ENCODE measurements around the gene HERC2. TPM values are rescaled to one million over a fixed set of nuclear protein-coding genes. Genes with fewer than 3 reads are reported as not detected.
"Not testable (repeated sequence)": the region's sequence is repeated elsewhere in the genome, so short reads cannot be mapped to it uniquely, and the experiment has no call there.

Gene HERC2
- polyA plus RNA-seq, 2 donors, result 19.4 to 28.2 TPM

DNA sequence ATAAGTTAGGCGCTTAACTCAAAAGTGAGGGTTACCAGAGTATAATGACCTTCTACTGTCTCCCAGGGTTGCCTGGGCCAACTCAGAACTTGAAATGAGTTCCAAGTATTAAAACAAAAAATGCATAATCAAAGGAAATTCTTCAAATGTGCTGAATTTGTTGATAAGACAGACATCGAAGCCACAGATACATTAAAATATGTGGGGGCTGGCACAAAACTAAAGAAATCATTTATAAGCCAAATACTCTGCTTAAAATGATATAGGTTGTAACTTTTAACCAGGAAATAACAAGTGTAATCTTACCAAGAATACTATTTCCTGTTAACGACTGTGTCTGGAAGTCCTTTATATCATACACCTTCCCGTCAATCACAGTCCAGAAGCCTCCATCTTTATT, 83.7 kb downstream of the HERC2 start:
- 83% methylated on average over 4 of the region's 4 CpGs for WGBS, 2 donors
- H3K4me1 ChIP-seq (ENCODE audit: control insufficient read depth in 2 of 2, insufficient read depth in 2 of 2, low read length in 1 of 2); H3K4me3 ChIP-seq (ENCODE audit: low read depth in 1 of 2, low read length in 2 of 2); H3K36me3 ChIP-seq (ENCODE audit: control insufficient read depth in 2 of 2, insufficient read depth in 2 of 2, low read length in 1 of 2); H3K9me3 ChIP-seq (ENCODE audit: control insufficient read depth in 2 of 2, insufficient read depth in 1 of 2, low read depth in 1 of 2, low read length in 1 of 2); H3K27me3 ChIP-seq (ENCODE audit: control insufficient read depth in 1 of 2, insufficient read depth in 2 of 2, low read length in 2 of 2); H3K27ac ChIP-seq (ENCODE audit: low read depth in 2 of 2, low read length in 1 of 2): not testable (repeated sequence)

- H3K27me3 ChIP-seq (ENCODE audit: control insufficient read depth in 1 of 2, insufficient read depth in 2 of 2, low read length in 2 of 2); H3K4me1 ChIP-seq (ENCODE audit: control insufficient read depth in 2 of 2, insufficient read depth in 2 of 2, low read length in 1 of 2); H3K27ac ChIP-seq (ENCODE audit: low read depth in 2 of 2, low read length in 1 of 2); H3K4me3 ChIP-seq (ENCODE audit: low read depth in 1 of 2, low read length in 2 of 2); H3K36me3 ChIP-seq (ENCODE audit: control insufficient read depth in 2 of 2, insufficient read depth in 2 of 2, low read length in 1 of 2); H3K9me3 ChIP-seq (ENCODE audit: control insufficient read depth in 2 of 2, insufficient read depth in 1 of 2, low read depth in 1 of 2, low read length in 1 of 2): not testable (repeated sequence)
- 85% methylated on average over 6 of the region's 6 CpGs for WGBS, 2 donors
These were observed 90.2 kb downstream of the HERC2 start for GRCh38 chr15:28231743-28232142.

DNA sequence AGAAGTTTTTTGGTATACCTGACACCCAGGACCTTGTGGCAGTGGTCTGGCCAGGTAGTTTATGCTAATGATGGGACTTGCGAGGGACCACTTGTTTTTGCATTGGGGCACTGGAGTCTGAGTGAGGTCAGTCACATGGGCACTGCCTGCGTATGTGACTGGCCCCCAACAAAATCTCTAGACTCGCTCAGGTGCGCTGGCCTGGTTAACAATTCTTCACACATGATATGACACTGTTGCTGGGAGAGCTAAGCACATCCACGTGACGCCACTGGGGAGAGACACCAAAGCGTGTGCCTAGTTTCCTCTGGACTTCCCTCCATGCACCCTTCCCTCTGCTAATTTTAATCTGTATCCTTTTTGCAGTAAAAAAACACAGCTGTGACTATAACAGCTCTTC, 90.6 kb downstream of the HERC2 start:
- H3K27me3 ChIP-seq (ENCODE audit: control insufficient read depth in 1 of 2, insufficient read depth in 2 of 2, low read length in 2 of 2); H3K4me3 ChIP-seq (ENCODE audit: low read depth in 1 of 2, low read length in 2 of 2); H3K4me1 ChIP-seq (ENCODE audit: control insufficient read depth in 2 of 2, insufficient read depth in 2 of 2, low read length in 1 of 2); H3K36me3 ChIP-seq (ENCODE audit: control insufficient read depth in 2 of 2, insufficient read depth in 2 of 2, low read length in 1 of 2); H3K9me3 ChIP-seq (ENCODE audit: control insufficient read depth in 2 of 2, insufficient read depth in 1 of 2, low read depth in 1 of 2, low read length in 1 of 2); H3K27ac ChIP-seq (ENCODE audit: low read depth in 2 of 2, low read length in 1 of 2): not testable (repeated sequence)
- 93 to 95% methylated on average over 7 of the region's 7 CpGs for WGBS, 2 donors

- 47 to 56% methylated on average over 9 of the region's 9 CpGs for WGBS, 2 donors
- not testable (repeated sequence) for H3K27me3 ChIP-seq (ENCODE audit: control insufficient read depth in 1 of 2, insufficient read depth in 2 of 2, low read length in 2 of 2); H3K9me3 ChIP-seq (ENCODE audit: control insufficient read depth in 2 of 2, insufficient read depth in 1 of 2, low read depth in 1 of 2, low read length in 1 of 2); H3K36me3 ChIP-seq (ENCODE audit: control insufficient read depth in 2 of 2, insufficient read depth in 2 of 2, low read length in 1 of 2); H3K4me3 ChIP-seq (ENCODE audit: low read depth in 1 of 2, low read length in 2 of 2); H3K4me1 ChIP-seq (ENCODE audit: control insufficient read depth in 2 of 2, insufficient read depth in 2 of 2, low read length in 1 of 2); H3K27ac ChIP-seq (ENCODE audit: low read depth in 2 of 2, low read length in 1 of 2)
These were observed 92.9 kb downstream of the HERC2 start for GRCh38 chr15:28228990-28229640.

DNA sequence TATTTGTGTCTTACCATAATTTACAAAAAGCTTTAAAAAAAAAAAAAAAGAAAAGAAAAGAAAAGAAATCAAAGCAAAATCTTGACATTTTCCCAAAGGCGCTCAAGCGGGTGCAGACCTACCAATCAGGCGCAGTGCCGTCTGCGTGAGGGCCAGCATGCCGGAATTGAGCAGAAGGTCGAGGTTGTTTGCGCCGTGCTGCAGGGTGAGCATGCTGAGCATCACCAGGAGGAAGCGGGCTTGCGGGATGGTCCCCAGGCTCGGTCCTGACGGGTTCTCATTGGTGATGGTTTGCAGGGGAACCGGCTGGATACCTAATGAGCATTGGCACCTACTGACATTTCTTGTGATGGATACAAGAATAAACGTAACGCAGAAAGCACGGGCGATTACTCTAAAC, 93.9 kb downstream of the HERC2 start:
- no peaks in the 10 kb centered on the region for H3K9me3 ChIP-seq (ENCODE audit: control insufficient read depth in 2 of 2, insufficient read depth in 1 of 2, low read depth in 1 of 2, low read length in 1 of 2)
- H3K4me3 ChIP-seq (ENCODE audit: low read depth in 1 of 2, low read length in 2 of 2), result no peak overlapping the region
- H3K36me3 ChIP-seq (ENCODE audit: control insufficient read depth in 2 of 2, insufficient read depth in 2 of 2, low read length in 1 of 2), result peaks cover 0 to 3% of the 10 kb centered on the region in 2 donors
- H3K27ac ChIP-seq (ENCODE audit: low read depth in 2 of 2, low read length in 1 of 2), result no peak overlapping the region
- no peaks in the 10 kb centered on the region for H3K4me1 ChIP-seq (ENCODE audit: control insufficient read depth in 2 of 2, insufficient read depth in 2 of 2, low read length in 1 of 2)
- H3K27me3 ChIP-seq (ENCODE audit: control insufficient read depth in 1 of 2, insufficient read depth in 2 of 2, low read length in 2 of 2), result no peaks in the 10 kb centered on the region
- WGBS, 2 donors, result 96 to 97% methylated on average over 18 of the region's 18 CpGs

DNA sequence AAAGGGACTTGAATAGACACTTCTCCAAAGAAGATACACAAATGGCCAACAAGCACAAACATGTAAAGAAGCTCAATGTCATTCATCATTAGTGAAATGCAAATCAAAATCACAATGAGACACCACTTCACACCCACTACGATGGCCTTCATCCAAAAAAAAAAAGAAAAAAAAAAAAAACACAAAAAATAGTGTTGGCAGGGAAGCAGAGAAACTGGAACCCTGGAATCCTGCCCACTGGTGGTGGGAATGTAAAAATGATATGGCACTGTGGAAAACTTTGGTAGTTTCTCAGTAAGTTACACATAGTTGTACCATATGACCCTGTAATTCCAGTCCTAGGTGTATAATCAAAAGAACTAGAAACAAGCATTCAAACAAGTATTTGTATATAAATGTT, 94.7 kb downstream of the HERC2 start:
- not testable (repeated sequence) for H3K4me1 ChIP-seq (ENCODE audit: control insufficient read depth in 2 of 2, insufficient read depth in 2 of 2, low read length in 1 of 2); H3K27me3 ChIP-seq (ENCODE audit: control insufficient read depth in 1 of 2, insufficient read depth in 2 of 2, low read length in 2 of 2); H3K9me3 ChIP-seq (ENCODE audit: control insufficient read depth in 2 of 2, insufficient read depth in 1 of 2, low read depth in 1 of 2, low read length in 1 of 2); H3K36me3 ChIP-seq (ENCODE audit: control insufficient read depth in 2 of 2, insufficient read depth in 2 of 2, low read length in 1 of 2); H3K4me3 ChIP-seq (ENCODE audit: low read depth in 1 of 2, low read length in 2 of 2); H3K27ac ChIP-seq (ENCODE audit: low read depth in 2 of 2, low read length in 1 of 2)
- 48 to 78% methylated on average over 1 of the region's 1 CpG for whole genome bisulfite sequencing, 2 donors

- Histone ChIP-seq H3K27ac (ENCODE audit: low read depth in 2 of 2, low read length in 1 of 2) (peak overlapping the region; percentile 1 to 2), H3K36me3 (ENCODE audit: control insufficient read depth in 2 of 2, insufficient read depth in 2 of 2, low read length in 1 of 2) (peaks cover 11 to 15% of the 10 kb centered on the region in 2 donors)
- WGBS, 2 donors, result 44 to 69% methylated on average over 6 to 7 of the region's 7 CpGs
- not testable (repeated sequence) for H3K27me3 ChIP-seq (ENCODE audit: control insufficient read depth in 1 of 2, insufficient read depth in 2 of 2, low read length in 2 of 2); H3K9me3 ChIP-seq (ENCODE audit: control insufficient read depth in 2 of 2, insufficient read depth in 1 of 2, low read depth in 1 of 2, low read length in 1 of 2); H3K4me1 ChIP-seq (ENCODE audit: control insufficient read depth in 2 of 2, insufficient read depth in 2 of 2, low read length in 1 of 2); H3K4me3 ChIP-seq (ENCODE audit: low read depth in 1 of 2, low read length in 2 of 2)
These were observed 99.4 kb downstream of the HERC2 start for GRCh38 chr15:28222612-28223011.

DNA sequence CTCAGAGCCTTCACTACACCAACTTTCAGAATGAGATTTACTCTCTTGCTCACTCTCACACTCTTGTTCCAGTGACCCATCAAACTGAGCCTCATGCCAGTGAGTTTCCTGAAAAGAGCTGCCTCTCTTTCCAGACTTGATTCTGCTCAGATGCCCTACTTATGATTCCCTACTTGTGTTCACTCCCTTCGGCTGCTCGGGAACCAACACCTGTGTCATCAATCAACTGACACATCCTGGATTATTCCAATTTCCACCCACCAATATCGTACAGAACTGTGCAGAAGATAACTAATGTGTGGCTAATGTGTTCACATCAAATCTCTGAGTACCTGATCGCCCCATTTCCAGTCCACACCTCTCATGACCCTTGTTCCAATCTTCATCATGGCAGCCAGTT, 100.3 kb downstream of the HERC2 start:
- peaks cover 11 to 17% of the 10 kb centered on the region in 2 donors for H3K36me3 ChIP-seq (ENCODE audit: control insufficient read depth in 2 of 2, insufficient read depth in 2 of 2, low read length in 1 of 2)
- not testable (repeated sequence) for H3K4me3 ChIP-seq (ENCODE audit: low read depth in 1 of 2, low read length in 2 of 2); H3K9me3 ChIP-seq (ENCODE audit: control insufficient read depth in 2 of 2, insufficient read depth in 1 of 2, low read depth in 1 of 2, low read length in 1 of 2); H3K27me3 ChIP-seq (ENCODE audit: control insufficient read depth in 1 of 2, insufficient read depth in 2 of 2, low read length in 2 of 2); H3K4me1 ChIP-seq (ENCODE audit: control insufficient read depth in 2 of 2, insufficient read depth in 2 of 2, low read length in 1 of 2); H3K27ac ChIP-seq (ENCODE audit: low read depth in 2 of 2, low read length in 1 of 2)
- 86 to 90% methylated on average over 3 to 4 of the region's 4 CpGs for WGBS, 2 donors

- Histone ChIP-seq H3K27ac (ENCODE audit: low read depth in 2 of 2, low read length in 1 of 2) (no peak overlapping the region), H3K36me3 (ENCODE audit: control insufficient read depth in 2 of 2, insufficient read depth in 2 of 2, low read length in 1 of 2) (peaks cover 11 to 22% of the 10 kb centered on the region in 2 donors), H3K27me3 (ENCODE audit: control insufficient read depth in 1 of 2, insufficient read depth in 2 of 2, low read length in 2 of 2) (no peaks in the 10 kb centered on the region), H3K4me1 (ENCODE audit: control insufficient read depth in 2 of 2, insufficient read depth in 2 of 2, low read length in 1 of 2) (no peaks in the 10 kb centered on the region), H3K4me3 (ENCODE audit: low read depth in 1 of 2, low read length in 2 of 2) (no peak overlapping the region), H3K9me3 (ENCODE audit: control insufficient read depth in 2 of 2, insufficient read depth in 1 of 2, low read depth in 1 of 2, low read length in 1 of 2) (no peaks in the 10 kb centered on the region)
- WGBS, 2 donors, result 91 to 95% methylated on average over 10 of the region's 10 CpGs
These were observed 102.9 kb downstream of the HERC2 start for GRCh38 chr15:28219116-28219515.

DNA sequence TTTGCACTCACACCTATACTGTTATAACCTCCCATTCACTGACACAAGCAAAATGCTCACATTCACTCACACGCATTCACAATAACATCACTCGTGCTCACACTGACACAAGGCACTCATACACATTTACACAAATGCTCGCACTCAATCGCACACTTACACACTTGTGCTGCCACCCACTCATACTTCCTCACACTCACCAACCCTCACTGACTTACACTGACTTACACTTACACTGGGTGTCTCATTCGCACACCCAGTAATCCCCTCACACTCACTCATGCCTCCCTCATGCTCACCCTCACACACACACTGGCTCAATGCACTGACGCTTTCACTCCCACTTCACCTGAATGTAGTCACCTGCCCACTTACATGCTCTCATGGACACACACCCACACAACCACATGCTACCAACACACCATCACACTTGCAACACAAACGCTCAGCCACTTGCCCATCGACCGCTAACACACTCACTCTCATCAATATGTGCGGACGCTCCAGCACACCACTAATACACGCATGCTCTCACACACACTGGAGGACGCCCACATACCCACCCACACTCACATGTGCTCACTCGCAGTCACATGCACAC, 104.9 kb downstream of the HERC2 start:
- not testable (repeated sequence) for H3K27me3 ChIP-seq (ENCODE audit: control insufficient read depth in 1 of 2, insufficient read depth in 2 of 2, low read length in 2 of 2); H3K9me3 ChIP-seq (ENCODE audit: control insufficient read depth in 2 of 2, insufficient read depth in 1 of 2, low read depth in 1 of 2, low read length in 1 of 2); H3K4me3 ChIP-seq (ENCODE audit: low read depth in 1 of 2, low read length in 2 of 2); H3K27ac ChIP-seq (ENCODE audit: low read depth in 2 of 2, low read length in 1 of 2); H3K4me1 ChIP-seq (ENCODE audit: control insufficient read depth in 2 of 2, insufficient read depth in 2 of 2, low read length in 1 of 2)
- 95 to 96% methylated on average over 13 to 14 of the region's 14 CpGs for WGBS, 2 donors
- peaks cover 15 to 28% of the 10 kb centered on the region in 2 donors for H3K36me3 ChIP-seq (ENCODE audit: control insufficient read depth in 2 of 2, insufficient read depth in 2 of 2, low read length in 1 of 2)
